SK-N-SH (cell line): ENCODE data around the gene SHD. TPM values are rescaled to one million over a fixed set of nuclear protein-coding genes. Genes with fewer than 3 reads are reported as not detected.

Experiments used
- polyA plus RNA-seq, 3 experiments: library from polyadenylated mRNA; depleted of rRNA; stranded (reverse); fragments of >200 nt; gene quantifications; 2 replicates each; pipeline ENCODE4 v1.2.3, GENCODE V29; 2012

SHD gene
- polyA plus RNA-seq, 1 of the 3 experiments (the other 2 are of a cell fraction) = 3.1 TPM

Other genes with a start within 250 kb of the SHD start
- 5.6 and 7.4 TPM in 2 replicates for gene ZBTB7A, start 212.4 kb upstream of the SHD start, polyA plus RNA-seq (2012; rRNA removed)
- 67.2 and 114 TPM in 2 replicates for gene MAP2K2, start 155.1 kb upstream of the SHD start, polyA plus RNA-seq (2012; rRNA removed)
- 0.05 TPM in 1 of 2 replicates, not detected in the other for gene CREB3L3, start 125.6 kb upstream of the SHD start, polyA plus RNA-seq (2012; rRNA removed)
- 37.2 and 41.0 TPM in 2 replicates for gene SIRT6, start 96.7 kb upstream of the SHD start, polyA plus RNA-seq (2012; rRNA removed)
- 0.87 and 1.1 TPM in 2 replicates for gene ANKRD24, start 96.6 kb upstream of the SHD start, polyA plus RNA-seq (2012; rRNA removed)
- gene EBI3, start 49.7 kb upstream of the SHD start, polyA plus RNA-seq (2012; rRNA removed) = 3.6 and 3.7 TPM in 2 replicates
- gene YJU2, start 32.2 kb upstream of the SHD start, polyA plus RNA-seq (2012; rRNA removed) = 25.3 and 29.0 TPM in 2 replicates
- 0.06 TPM in 1 of 2 replicates, not detected in the other for gene TMIGD2, start 23.1 kb downstream of the SHD start, polyA plus RNA-seq (2012; rRNA removed)
- gene FSD1, start 25.3 kb downstream of the SHD start, polyA plus RNA-seq (2012; rRNA removed) = 46.7 and 49.0 TPM in 2 replicates
- gene STAP2, start 59.6 kb downstream of the SHD start, polyA plus RNA-seq (2012; rRNA removed) = 6.0 and 7.6 TPM in 2 replicates
- 18.7 and 21.3 TPM in 2 replicates for gene MPND, start 64.3 kb downstream of the SHD start, polyA plus RNA-seq (2012; rRNA removed)
- 62.5 and 82.8 TPM in 2 replicates for gene SH3GL1, start 121.3 kb downstream of the SHD start, polyA plus RNA-seq (2012; rRNA removed)
- 13.2 and 18.0 TPM in 2 replicates for gene CHAF1A, start 123.4 kb downstream of the SHD start, polyA plus RNA-seq (2012; rRNA removed)
- gene UBXN6, start 178.5 kb downstream of the SHD start, polyA plus RNA-seq (2012; rRNA removed) = 100 and 110 TPM in 2 replicates
- gene HDGFL2, start 193.0 kb downstream of the SHD start, polyA plus RNA-seq (2012; rRNA removed) = 63.0 and 77.8 TPM in 2 replicates
- gene PLIN4, start 239.2 kb downstream of the SHD start, polyA plus RNA-seq (2012; rRNA removed) = 0.07 and 0.10 TPM in 2 replicates